RPMI8226 (cell line): Measurements from ENCODE around the gene AGAP1.

Experiments used
- DNase-seq: peaks from one replicate; pipeline ENCODE4 v3.0.0-alpha.2; 2015

The AGAP1 gene

DNA sequence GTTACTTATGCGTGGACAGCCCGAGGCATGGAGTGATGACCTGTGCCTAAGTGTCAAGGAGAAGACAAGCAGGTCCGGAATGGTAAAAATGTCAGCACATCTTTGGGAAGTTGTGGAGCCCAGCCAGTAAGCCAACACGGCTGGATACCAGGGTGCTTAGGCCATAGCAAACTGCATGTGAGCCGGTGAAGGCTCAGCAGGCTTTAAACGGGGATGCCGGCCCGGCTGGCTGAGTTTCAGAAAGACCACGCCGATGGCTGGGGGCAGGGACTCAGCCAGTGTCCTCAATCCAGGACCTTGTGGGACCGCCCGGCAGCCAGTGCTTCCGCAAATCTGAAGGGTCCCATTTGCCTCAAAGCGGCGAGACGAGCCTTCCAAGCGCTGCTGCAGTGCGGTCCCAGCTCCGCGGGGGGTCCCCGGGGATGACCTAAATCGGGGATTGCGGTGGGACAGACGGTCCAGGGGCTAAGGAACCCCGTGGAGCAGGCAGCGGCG is 946 bp upstream of the AGAP1 start:
- DNase-seq, result no peak

DNA sequence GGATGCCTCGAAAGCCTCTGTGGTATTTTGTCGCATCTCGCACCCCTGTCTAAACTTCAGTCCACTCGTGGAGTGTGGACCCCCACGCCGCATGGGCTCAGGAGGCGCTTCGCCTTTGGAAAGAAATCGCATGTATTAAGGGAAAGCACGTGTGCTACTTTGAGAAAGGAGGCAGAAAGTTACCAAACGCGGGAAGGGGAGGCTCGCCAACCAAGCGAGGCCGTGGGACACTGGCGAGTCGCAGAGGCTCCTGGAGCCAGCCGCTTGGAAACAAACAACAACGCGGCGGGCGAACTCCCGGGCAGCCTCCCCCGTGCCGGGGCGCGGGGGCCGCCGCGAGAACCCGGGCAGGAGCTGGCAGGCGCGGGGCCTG is 455 bp upstream of the AGAP1 start:
- DNase-seq, result no peak

GRCh38 chr2:235494716-235495372 is 1.0 kb downstream of the AGAP1 start:
- DNase-seq, result peak; percentile 16

GRCh38 chr2:235495373-235496238 is 1.8 kb downstream of the AGAP1 start:
- peak; percentile 56 for DNase-seq

- DNase-seq, result peak; percentile 54
Observed at GRCh38 chr2:235496239-235496621, 2.4 kb downstream of the AGAP1 start.

GRCh38 chr2:235497096-235497495 is 3.3 kb downstream of the AGAP1 start:
- DNase-seq, result no peak

- DNase-seq, result no peak
Observed at GRCh38 chr2:235498541-235498940, 4.7 kb downstream of the AGAP1 start.

- peak; percentile 83 for DNase-seq
Observed at GRCh38 chr2:235498946-235499812, 5.3 kb downstream of the AGAP1 start.

- DNase-seq, result peak; percentile 72
Observed at GRCh38 chr2:235500110-235500760, 6.4 kb downstream of the AGAP1 start.

- peak; percentile 41 for DNase-seq
Observed at GRCh38 chr2:235500761-235501672, 7.2 kb downstream of the AGAP1 start.

DNA sequence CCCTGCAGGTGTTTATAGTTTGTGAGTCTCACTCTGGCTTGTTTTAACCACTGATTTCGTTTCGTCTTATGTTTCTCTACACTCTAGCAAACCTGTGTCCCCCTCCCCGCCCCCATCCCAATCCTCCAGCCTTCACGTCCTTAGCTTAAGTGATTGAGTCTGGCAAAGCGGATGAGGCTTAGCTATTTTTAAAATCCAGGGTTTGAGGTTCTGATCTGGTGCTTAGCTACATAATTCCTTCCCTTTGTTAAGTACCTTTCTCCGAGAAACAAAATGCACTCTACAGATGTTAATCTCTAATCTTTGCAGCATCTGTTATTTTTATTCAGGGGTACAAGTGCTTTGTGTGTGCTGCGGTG is 7.8 kb downstream of the AGAP1 start:
- peak; percentile 81 for DNase-seq

DNA sequence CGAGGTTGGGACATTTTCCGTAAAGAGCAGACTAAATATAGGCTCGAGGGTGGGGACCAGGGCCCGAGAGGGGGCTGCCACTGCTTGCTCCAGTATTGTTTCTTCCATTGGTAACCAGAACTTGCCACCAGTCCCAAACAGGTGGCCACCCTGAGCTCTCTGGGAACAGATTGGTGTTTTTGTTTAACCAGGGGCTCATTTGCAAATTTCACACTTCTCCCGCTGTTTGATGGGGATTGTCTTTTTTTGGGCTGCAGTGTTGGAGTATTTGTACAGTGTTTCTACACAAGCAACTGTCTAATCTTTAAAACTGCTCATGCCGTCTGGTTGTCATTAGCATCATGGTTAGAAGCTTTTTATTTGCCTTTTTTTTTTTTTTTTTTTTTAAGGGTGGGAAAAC is 8.5 kb downstream of the AGAP1 start:
- DNase-seq, result no peak

- peak; percentile 24 for DNase-seq
Observed at GRCh38 chr2:235504441-235505180, 10.8 kb downstream of the AGAP1 start.

DNA sequence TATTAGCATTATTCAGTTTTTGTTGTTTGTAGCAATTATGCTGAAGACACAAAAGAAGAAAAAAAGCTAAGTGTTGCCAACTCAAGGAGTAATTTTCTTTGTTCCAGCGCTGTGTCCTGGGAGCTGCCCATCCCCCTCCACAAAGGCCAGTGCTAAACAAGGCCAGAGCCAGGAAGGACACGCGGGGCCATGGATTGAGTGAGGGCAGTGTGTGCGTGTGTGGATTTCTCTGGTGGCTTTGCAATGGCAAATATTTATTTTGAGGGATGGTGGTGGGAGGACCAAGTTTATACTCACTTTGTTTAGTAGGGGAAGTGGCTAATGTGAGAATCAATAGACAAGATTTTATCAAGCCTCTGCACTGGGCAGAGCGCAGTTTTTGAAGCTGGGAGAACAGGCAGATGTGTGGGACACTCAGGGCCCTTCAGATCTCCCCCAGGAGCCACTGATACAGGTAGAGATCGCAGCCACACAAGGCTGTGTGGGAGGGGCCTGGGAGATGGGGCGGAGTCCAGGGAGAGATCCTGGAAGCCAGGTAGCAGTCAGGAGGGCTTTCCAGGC is 11.4 kb downstream of the AGAP1 start:
- no peak for DNase-seq

- no peak for DNase-seq
Observed at GRCh38 chr2:235506291-235506996, 12.6 kb downstream of the AGAP1 start.

DNA sequence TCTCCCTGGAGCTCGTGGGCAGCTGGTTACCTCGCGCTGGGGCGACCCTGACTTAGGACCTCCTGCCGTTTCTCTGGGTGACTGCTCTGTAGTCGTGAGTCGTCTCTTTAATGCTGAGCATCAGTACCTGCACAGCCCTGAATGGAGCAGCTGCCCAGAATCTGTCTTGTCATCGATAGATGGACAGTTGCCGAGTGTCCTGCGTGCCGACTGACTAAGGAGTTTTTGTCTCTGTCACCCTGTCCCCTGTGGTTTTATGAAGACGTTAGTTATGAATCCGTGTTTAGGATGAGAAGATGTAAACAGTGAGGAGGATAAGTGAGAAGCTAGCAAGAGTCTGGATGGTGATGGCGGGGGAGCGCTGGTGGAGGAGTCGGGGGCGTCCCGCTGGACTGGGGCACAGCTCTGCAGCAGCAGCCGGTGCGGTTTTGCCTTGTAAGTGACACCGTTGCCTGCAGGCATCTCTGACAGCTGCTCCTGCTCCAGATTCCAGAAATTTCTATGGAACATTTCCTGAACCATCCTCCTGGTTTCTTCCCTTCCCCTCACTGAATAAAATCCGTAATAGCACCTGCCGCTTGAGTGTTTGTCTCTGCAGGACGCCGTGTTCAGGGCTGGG is 13.3 kb downstream of the AGAP1 start:
- no peak for DNase-seq

DNA sequence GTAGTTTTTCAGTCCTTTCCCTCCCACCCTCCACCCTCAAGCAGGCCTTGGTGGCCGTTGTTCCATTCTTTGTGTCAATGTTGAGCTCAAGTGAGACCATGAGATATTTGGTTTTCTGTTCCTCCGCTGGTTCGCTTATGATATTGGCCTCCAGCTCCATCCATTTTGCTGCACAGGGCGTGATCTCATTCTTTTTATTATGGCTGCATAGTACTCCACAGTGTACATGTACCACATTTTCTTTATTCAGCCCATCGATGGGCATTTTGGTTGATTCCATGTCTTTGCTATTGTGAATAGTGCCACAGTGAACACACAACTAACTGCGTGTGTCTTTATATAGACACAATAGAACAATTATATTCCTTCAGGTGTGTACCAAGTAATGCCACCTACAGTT is 14.1 kb downstream of the AGAP1 start:
- DNase-seq, result no peak

- DNase-seq, result no peak
Observed at GRCh38 chr2:235508371-235509160, 14.7 kb downstream of the AGAP1 start.

- DNase-seq, result no peak
Observed at GRCh38 chr2:235510318-235510717, 16.5 kb downstream of the AGAP1 start.
